Dermis microvascular lymphatic vessel endothelial cell (primary cell): ENCODE results near the gene TRAPPC10. TPM values are rescaled to one million over a fixed set of nuclear protein-coding genes. Genes with fewer than 3 reads are reported as not detected.

Source experiments
- DNase-seq, 2 donors: peaks; one replicate each; pipeline versions ENCODE4 v3.0.0 to v3.0.0-alpha.2; 2010; ENCODE audit warnings: low read depth in 2 of 2
- total RNA-seq: library from RNA; depleted of rRNA; stranded (reverse); fragments of >200 nt; gene quantifications from 2 replicates; pipeline ENCODE4 v1.2.1, GENCODE V29; 2014

TRAPPC10 gene
- total RNA-seq, 1 donor from 2014 or later, result 16.7 TPM

DNA sequence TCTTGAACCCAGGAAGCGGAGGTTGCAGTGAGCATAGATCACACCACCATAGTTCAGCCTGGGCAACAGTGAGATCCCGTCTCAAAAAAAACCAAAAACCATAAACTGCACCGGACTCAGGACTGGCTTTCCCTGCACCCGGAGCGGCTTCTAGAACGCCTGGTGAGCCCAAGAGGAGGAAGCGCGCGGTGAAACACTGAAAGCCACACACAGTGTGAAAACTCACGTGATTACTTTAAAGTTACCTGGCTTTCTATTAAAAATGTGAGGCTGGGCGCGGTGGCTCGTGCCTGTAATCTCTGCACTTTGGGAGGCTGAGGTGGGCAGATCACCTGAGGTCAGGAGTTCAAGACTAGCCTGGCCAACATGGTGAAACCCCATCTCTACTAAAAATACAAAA is 7.0 kb upstream of the TRAPPC10 start:
- no peak for DNase-seq

DNA sequence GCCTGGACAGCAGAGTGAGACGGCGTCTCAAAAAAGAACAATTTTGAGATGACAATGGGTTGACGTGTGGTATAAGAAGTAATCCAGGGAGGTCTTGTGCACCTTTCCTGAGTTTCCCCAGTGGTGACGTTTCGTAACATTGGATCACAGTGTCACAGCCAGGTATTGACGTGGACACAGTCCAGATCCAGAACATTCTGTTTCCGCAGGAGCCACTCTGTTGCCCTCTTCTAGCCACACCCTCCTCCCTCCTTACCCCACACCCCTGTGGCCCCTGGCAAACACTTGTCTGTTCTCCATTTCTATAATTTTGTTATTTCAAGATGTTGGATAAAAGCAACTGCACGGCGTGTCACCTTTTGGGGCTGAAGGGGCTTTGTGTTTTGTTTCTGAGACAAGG is 6.5 kb upstream of the TRAPPC10 start:
- no peak for DNase-seq

DNA sequence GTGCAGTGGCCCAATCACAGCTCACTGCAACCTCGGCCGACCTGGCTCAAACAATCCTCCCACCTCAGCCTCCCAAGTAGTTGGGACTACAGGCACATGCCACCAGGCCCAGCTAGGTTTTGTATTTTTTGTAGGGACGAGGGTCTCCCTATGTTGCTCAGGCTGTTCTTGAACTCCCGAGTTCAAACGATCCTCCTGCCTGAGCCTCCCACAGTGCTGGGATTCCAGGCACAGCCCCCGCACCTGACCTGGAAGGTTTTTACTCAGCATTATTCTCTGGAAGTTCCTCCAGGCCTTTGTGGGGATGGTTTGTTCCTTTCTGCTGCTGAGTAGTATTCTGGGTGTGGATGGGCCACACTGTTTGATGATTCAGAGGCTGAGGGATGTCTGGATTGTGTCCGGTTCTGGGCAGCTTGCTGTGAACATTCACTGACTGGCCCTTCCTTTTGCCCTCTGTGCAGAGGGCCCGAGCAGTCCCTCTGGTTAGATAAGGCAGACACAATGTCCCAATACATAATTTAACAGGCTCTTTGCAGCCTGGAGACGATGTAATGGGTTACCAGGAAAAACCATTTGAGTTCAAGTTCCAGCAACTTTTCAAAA is 6.0 kb upstream of the TRAPPC10 start:
- peak in 1 of 2 donors; percentile 77 for DNase-seq

DNA sequence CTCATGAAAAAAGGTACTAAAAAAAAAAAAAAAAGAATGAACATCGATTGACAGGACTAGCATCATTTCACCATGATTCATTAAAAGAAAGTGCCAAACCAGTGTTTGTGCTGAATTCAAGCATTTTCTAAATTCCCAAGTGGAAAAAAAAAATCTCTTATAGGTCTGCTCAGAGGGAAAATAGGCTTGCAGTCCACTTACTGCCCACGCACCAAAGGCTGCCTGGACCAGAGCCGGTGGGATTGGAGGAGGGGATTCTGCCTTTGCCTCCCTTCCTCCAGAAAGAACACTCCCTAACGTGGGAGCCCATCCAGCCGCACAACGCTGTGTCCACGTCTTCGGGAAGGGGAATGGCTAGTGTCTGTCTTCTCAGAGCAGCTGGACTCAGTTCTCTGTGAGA is 5.5 kb upstream of the TRAPPC10 start:
- no peak for DNase-seq

DNA sequence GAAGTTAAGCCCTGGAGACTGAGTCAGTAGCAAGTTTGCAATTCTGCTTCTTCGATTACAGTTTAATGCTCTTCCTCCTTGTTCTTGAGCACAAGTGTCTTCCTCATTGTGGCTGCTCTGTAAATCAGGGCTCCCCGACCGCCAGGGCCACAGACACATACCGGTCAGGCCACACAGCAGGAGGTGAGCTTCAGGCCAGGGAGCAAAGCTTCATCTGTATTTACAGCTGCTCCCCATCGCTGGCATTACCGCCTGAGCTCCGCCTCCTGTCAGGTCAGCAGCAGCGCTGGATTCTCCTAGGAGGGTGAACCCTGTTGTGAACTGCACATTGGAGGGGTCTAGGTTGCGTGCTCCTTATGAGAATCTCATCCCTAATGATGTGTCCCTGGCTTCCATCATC is 1.7 kb upstream of the TRAPPC10 start:
- DNase-seq, result no peak

DNA sequence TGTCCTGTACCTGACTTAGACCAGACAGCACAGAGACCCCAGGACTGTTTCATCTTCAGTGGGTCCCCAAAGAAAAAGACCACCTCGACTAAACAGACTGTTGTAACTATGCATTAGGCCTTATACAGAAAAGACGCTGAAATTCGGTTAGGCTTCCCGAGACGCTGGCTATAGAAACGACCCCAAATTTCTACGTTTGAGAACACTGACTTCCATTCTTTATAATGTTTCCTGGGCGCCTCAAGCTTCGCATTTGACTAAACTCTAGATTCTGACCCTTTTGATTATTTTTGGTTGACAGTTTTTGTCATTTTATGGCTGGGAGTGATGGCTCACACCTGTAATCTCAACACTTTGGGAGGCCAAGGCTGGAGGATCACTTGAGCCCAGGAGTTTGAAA is 986 bp upstream of the TRAPPC10 start:
- DNase-seq, result no peak

DNA sequence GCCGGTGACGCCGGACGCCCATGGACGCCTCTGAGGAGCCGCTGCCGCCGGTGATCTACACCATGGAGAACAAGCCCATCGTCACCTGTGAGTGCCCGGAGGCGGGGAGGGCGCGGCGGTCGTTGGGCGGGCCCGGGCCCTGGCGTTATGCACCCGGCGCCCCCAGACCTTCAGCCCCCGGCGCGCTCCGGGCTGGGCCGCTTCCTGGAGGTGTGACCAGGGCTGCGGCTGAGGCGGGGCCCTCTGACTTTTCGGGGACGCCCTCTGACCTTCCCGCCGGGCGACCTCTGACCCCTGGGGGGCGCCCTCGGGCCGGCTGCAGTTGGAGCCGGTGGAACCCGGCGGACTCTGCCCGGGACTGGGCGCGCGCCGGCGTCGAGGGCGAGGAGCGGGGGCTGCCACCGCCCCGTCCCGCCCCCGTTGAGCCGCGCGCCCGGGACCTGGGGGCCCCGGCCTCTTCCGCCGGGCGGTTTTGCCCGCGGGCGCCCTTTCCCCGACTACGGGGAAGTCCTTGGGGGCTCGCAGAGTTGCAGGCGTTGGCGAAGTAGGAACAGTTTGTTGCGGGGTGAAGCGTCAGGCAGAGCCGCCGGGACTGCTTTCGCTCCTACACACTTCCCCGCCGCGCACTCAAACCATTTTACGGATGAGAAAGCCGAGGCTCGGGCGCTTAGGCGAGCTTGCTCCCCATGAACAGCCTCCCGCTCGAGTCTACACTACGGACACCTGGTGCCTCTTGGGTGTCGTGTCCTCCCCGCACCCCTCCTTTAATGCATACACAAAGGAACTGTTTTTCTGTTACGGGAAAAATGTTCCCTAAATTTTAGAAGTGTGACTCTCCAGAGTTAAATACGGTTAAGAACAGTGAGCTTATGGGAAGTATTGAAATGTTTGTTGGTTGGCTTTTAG is 618 bp downstream of the TRAPPC10 start:
- DNase-seq, result peak in 1 of 2 donors; percentile 52

DNA sequence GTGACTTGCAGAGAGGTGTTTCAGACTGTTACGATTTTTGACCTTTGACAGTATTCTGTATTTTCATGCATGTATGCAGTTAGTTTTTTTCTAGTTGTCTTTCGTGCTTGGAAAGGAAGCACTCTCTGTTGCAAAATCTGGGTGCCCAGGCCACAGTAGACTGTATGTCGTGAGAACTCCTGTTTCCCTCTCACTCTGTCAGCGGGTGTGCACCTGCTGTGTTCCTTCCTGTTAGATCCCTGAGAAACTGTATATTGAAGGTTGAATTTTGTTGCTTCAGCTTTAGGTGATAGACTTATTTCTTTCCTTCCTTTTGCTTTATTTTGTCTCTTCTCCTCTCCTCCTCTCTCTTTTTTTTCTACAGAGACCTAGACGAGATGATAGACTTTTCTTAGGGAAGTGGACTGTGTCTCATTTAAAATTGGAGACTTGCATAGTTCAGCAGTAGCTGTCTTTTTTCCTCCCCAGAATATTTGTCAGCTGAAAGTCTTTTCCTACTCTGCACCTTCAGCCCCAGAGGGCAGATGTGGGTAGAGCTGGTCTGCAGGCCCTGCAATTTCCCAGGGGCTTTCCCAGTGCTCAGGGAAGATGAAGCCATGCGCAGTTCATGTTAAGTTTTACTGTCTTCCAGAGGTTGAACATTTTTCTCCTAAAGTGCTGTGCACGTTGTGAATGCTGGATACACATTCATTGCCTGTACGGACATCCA is 1.4 kb downstream of the TRAPPC10 start:
- DNase-seq, result peak in 1 of 2 donors; percentile 46

DNA sequence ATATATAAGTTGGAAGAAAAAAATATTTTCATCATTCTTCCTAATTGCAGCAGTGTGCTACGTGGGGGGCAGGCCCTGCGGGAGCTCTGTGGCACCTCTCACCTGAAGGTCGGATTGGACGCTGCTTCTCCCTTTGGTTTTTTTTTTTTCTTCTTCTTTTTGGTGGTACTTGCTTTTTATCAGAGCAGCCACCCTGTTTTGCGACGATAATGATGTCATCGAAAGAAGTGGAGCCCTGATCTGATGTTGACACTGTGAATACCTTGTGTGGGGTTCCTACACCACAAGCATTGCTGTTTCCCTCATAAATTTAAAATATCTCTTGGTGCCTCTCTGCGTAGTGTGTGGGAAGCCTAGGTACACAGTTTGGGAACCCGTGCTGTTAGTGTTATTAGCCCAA is 5.5 kb downstream of the TRAPPC10 start:
- DNase-seq, result no peak

DNA sequence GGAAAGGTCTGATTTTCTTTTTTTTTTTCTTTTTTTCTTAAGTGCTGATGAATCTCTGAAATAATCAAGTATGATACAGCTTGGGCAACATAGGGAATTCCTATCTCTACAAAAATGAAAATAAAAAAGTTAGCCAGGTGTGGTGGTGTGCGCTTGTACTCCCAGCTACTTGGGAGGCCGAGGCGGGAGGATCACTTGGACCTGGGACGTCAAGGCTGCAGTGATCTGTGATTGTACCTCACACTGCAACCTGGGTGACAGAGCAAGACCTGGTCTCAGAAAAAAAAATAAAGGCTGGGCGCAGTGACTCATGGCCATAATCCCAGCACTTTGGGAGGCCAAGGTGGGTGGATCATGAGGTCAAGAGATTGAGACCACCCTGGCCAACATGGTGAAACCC is 6.0 kb downstream of the TRAPPC10 start:
- DNase-seq, result no peak

DNA sequence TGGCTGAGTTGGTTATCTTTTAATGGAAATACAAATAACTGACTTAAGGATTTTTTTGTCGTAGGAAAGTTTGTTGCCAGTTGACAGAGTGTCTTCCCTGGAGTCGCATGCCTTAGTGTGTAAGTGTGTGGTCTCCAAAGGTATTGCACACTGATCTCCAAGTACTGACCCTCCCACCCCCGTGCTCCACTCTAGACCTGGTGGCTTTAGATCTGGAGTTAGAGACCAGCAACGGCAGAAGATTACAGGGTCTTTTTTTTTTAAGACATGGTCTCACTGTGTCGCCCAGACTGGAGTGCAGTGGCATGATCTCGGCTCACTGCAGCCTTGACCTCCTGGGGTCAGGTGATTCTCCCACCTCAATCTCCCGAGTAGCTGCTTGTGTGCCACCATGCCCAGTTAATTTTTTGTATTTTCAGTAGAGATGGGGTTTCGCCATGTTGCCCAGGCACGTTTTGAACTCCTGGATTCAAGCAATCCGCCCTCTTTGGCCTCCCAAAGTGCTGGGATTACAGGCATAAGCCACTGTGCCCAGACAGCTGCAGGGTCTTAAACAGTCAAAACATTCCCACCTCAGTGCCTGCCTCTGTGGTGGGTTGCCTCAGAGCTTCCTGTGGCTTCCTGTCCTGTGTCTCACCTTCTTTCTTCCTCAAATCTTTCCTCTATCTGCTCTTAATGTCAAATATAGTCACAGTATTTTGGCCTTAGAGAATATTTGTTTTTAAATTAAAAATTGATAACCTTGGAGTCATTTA is 6.9 kb downstream of the TRAPPC10 start:
- no peak for DNase-seq

DNA sequence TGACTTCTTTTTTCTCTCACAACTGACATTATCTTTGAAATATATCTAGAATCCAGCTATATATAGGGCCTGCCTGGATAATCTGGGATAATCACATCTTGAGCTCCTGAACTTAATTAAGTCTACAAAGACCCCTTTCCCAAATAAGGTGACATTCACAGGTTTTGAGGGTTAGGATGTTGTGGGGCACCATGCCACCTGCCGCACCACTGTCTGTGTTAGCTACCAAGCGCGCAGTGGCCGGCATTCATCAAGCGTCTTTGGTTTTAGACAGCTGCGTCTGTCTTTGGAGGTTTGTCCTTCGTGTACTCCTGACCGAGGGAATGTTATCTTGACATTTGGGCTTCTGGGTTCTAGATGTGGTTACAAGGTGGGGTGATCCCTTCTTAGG is 7.5 kb downstream of the TRAPPC10 start:
- DNase-seq, result no peak

DNA sequence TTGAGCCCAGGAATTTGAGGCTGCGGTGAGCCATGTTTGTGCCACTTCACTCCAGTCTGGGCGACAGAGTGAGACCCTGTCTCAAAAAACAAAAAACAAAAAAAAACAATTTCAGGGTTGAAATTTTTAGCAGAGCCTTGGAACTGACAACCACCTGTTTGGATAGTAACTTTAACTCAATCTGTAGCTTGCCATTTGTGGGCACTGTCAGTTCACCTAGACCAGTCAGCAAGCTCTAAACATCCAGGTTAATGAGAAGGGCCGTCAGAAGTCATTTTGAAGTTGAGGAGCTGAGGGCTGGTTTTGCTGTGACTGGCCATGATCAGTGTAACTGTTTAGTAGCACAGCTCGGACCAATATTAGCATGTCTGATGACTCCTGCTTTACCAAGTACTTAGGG is 8.4 kb downstream of the TRAPPC10 start:
- DNase-seq, result no peak

DNA sequence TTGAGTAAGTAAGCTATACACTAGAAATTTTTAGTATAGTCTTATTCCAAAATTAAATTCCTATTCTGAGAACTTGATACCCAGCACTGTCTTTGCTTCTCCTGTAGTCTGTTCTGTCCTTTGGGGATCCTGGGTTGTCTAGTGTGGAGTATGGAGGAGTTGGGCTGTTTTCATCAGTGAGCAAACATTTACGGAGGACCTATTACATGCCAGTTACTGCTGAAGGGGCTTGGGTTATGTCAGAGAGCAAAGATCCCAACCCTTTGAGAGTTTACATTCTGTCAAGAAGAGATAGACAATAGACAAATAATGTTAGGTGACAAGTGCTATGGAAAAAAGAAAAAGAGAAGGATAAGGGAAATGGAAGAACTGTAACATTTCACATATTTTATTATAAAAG is 9.0 kb downstream of the TRAPPC10 start:
- no peak for DNase-seq

DNA sequence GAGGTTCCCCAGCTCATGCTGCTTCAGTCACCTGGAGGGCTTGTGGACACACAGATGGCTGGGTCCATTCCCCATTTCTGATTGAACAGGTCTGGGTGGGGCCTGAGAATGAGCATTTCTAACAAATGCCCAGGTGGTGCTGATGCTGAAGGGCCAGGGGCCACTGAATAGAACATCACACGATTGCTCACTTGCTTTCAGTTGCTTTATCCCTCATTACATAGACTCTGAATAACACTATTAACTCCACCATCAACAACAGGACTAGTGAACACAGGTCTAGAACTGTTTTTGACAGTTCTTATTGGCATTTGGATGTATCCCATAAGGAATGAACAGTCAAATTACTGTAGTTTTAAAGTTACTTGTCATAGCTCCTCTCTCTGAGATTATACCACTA is 12.1 kb downstream of the TRAPPC10 start:
- DNase-seq, result no peak

DNA sequence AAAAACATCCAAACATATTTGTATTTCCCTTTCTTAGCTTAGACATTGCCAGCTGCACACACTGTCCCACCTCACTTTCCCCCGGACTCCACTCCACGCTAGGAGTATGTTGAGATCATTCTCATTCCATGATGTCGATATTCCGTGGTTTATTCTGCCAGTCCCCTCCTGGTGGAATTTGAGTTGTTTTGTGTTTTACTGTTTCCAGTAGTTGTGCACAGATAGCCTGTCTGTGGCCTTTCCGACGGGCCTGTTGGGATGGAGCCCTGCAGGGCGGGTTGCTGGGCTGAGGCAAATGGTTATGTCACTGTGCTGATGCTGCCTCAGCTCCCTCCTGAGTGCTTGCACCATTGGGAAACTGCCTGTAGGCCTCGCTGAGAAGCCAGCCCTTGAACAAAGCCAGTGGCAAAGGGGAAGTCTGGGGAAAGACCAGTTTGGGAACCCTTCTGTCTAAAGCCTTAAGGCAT is 12.8 kb downstream of the TRAPPC10 start:
- DNase-seq, result peak; percentile 32 to 56

DNA sequence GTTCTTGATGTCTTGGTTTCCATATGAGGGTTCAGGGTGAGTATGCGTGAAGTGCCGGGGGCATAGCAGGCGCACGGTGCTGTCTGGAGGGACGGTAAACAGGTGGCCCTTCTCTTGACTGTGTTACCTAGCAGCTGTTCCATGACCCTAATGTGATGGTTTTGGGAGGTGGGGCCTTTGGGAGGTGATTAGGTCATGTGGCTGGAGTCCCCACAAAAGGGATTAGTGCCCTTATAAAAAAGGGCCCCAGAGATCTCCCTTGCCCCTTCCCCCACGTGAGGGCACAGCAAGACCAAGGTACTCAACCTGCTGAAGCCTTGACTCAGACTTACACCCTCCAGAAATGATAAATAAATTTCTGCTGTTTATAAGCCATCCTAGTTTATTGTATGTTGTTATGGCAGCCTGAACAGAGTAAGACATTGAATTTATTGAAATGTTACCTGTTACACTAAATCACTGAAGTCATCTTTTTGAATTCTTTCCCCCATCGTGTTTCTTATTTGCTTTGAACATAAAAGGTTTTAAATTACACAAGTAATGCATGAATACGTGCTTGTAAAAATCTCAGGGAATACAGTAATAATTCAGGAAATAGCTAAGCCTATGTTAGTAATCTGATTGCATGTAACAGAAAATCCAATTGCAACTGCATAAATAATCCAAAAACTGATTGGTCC is 15.6 kb downstream of the TRAPPC10 start:
- no peak for DNase-seq

DNA sequence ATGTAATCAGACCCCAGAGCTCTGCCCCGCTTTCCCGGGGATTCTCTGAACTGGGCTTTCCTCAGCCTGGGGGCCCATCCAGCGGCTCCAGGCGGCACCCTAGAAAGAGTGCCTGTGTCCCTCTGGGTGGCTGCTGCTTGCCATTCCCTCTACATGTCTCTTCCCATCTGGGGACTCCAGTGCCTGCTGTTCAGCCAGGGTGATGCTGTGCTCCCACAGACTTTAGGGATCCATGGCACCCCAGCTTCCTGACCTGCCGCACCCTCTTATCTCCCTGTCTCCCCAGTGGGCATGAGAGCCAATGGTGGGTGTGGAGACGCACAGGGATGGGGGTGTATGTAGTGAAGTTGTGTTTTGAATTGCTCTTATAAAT is 16.2 kb downstream of the TRAPPC10 start:
- DNase-seq, result no peak

DNA sequence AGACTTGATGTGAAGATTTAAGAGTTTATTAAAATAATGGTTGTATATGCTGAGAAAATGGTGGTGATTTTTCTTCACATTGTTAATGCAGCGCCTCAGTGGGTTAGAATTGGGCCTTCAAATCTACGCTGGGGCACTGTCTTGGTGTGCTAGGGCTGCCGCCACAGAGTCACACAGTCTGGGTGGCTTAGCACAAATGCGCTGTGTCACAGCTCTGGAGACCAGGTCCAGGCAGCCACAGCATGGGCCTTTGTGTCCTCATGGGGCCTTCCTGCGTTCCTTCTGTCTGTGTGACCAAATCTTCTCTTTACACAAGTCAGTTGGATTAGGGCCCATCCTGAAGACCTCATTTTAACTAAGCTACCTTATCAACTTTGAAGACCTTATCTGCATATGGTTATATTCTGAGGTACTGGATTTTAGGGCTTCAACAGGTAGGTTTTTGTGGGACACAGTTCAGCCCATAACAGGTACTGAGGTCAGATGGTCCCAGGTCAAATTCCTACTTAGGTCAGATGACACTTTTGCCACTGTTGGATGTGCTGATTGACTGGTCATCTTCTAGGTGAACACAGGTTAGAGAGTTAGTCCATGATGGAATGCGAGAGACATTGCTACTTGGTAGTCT is 17.5 kb downstream of the TRAPPC10 start:
- DNase-seq, result no peak

DNA sequence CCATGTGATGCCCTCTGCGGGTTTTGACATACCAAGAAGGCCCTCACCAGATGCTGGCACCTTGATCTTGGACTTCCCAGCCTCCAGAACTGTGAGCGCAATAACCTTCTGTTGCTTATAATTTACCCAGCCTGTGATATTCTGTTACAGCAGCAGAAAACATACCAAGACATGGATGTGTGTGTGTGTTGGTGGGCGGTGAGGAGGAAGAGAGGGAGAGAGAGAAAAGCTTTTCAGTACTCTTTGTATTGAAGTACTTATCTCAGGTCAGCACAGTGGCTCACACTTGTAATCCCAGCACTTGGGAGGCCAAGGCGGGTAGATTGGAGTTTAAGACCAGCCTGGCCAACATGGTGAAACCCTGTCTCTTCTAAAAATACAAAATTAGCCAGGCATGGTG is 23.1 kb downstream of the TRAPPC10 start:
- no peak for DNase-seq

DNA sequence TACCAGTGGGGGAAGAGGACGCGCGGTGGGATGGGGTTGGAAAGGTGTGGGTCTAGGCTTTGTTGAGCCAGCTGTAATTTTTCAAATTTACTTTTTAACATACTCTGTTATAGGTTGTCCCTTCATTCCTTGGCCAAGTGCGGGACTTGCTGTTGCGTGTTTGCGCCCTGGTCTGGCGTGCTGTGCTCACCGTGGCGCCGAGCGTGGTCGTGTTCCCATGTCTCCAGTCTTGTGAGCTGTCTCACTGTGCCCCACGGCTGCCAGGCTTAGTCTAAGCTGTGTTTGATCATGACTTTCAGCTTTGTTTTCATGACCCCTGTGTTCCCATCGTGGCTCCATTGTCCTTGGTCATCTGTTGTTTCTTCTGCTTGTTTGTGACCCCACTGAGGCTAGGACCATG is 26.0 kb downstream of the TRAPPC10 start:
- DNase-seq, result no peak
